SKM-1 treated with dmso at 0.1 percent for 144 hours (cell line): ENCODE results near the gene MFSD11.
A peak's percentile ranks its signal among the peaks of the same experiment; 100 is the strongest.
"Not testable (repeated sequence)": the region's sequence is repeated elsewhere in the genome, so short reads cannot be mapped to it uniquely, and the experiment has no call there.

Source experiments
- DNase-seq: peaks from one replicate; lab custom pipeline; 2025; ENCODE audit not compliant: unreplicated experiment; lab: John Stamatoyannopoulos, UW

The MFSD11 gene

DNA sequence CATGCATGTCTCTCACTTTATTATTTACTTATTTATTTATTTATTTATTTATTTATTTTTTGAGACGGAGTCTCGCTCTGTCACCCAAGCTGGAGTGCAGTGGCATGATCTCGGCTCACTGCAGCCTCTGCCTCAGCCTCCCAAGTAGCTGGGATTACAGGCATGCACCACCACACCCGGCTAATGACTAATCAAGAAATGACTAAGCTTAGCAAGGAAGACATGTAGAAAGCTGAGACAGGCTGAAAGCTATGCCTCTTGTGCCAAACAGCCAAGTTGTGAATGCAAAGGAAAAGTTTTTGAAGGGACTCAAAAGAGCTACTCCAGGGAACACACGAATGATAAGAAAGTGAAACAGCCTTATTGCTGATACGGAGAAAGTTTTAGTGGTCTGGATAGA lies 7.9 kb downstream of the MFSD11 start:
- not testable (repeated sequence) for DNase-seq

DNA sequence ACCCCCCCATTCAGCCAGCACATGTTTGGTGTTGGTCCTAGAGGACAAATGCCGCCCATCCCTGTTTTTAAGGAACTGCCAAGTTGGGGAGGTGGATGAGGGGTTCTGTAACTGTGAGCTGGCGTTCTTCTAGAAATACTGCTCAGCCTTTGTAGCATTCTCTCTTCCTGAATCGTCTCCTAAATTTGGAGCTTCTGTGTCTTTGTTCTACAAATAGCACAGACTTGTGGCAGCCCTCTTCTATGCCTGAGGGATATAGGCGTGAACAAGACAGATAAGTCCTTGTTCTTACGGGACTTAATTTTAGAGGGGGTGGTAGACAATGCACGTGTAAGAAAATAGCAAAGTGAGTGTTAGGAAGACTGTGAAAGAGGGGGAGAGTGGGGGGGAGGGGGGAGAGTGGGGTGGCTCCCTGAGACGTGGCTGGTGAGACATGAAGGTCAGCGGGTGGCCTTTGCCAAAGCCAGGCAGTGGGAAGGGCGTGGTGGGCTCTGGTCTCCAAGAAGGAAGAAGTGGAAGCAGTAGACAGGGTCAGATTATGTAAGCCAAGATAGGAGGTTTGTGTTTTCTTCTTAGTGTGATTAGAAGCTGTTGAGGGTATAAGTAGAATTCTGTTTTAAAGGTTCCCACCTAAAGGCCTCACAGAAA lies 9.9 kb downstream of the MFSD11 start:
- no peak for DNase-seq

DNA sequence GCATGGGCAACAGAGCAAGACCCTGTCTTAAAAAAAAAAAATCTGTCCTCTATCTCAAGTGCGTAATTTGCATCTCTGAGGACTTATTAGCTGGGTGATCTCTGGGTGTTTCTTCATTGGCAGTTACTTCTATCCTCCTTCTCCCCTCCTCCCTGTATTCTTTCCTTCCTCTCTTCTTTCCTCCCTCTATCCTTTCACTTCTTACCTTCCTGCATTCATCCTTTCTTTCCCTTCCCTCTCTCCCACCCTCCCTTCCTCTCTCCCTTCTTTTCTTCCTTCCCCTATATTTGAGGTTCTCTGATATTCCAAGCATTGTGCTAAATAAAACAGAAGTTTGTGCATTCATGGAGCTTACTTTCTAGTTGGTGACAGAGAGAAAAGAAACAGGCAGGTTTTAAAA lies 10.7 kb downstream of the MFSD11 start:
- DNase-seq, result no peak

DNA sequence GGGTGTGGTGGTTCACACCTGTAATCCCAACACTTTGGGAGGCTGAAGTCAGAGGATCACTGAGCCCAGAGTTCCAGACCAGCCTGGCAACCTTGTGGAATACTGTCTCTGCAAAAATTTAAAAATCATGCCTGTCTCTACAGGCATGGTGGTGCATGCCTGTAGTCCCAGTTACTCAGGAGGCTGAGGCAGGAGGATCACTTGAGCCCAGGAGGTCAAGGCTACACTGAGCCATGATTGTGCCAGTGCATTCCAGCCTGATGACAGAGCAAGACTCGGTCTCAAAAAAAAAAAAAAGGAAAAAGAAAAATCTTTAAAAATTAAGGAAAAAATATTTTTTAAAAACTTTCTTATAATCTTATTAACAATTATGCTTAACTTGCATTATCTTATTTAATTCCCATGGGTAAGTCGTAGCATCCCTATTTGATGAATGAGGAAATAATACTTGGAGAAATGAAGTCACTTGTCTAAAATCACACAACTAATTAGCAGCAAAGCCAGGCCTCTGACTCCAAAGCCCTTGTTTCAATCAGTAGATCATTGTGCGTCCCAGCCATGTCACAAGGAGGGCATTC lies 13.6 kb downstream of the MFSD11 start:
- DNase-seq, result no peak

DNA sequence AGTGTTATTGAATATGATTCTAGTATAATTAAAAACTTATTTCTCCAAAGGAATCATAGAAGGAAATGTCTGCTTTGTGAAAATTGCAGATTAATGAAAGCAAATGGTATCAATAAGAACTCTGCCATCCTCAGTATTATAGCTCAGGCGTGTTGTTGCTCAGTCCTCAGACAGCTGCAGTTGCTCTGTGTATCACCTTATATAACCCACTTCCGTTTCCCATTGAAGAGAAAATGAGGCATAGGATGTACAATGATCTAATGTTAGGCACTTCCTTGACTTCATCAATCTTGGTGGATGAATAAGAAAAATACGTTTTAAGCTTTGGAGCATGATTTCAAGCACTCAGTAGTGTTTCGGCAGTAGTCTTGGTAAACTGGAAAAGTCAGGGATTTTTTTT lies 14.1 kb downstream of the MFSD11 start:
- DNase-seq, result no peak

DNA sequence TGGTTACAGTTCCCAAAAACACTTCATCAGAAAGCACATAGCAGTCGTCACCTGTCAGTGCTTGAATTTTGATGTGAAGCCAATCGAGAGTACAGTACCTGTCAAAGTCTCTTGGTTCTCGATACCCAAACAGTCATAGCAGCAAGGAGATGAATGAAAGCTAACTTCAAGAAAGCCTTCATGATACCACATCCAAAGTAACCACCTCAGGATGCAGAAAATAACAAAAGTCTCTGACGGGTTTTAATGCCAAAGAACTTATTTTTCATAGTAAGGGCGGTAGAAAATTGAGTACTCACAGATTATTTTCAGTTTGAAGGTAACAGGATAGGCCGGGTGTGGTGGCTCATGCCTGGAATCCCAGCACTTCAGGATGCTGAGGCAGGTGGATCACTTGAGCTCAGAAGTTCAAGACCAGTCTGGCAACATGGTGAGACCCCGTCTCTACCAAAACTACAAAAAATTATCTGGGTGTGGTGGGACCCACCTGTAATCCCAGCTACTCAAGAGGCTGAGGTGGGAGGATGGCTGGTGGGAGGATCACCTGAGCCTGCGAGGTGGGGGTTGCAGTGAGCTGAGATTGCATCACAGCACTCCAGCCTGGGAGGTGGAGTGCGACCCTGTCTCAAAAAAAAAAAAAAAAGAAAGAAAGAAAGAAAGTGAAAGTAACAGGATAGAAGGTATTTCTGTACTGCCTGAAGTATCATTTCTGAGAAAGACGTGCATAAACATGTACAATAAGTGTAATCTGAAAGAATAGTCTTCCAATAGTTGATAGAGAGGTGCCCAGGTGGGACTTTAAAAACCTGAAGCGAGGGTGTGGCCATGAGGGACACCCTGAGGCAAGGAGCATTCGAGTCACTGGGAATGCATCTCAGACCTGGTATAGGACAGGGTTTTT lies 15.4 kb downstream of the MFSD11 start:
- no peak for DNase-seq

DNA sequence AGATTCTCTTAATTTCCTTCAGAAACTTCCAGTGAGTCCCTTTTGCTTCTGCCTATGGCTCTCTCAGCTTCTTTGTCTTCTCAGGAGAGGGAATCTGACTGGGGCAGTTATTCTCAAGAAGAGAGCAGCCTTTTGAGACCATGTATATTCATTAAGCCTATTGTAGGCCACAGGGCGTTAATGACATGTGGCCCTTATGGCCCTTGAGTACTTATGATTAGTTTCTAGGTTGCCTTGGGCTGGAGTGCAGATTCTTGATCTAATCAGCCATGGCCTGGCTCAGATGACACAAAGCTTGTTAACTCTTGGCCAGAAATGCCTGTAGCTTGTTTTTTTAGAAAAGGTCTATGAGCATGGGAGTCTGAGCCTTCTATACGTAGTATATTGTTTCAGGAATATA lies 17.4 kb downstream of the MFSD11 start:
- no peak for DNase-seq

DNA sequence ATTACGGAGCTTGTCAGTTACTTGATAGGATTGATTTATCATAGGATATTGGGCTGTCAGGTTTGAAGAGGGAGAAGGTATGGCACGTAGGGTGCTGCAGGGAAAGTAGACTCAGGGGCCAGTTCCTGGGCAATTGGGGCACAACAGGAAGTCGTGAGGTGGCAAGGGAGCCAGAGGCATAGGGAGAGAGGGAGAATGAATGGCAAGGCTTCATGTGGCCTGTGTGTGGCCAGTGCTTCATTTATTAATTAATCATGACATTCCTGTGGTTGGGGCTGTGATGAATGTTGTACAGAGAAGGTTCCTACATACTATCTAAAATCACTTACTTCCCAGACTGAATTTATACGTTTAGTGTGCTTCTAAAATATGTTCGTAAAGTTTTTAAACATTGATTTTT lies 19.3 kb downstream of the MFSD11 start:
- DNase-seq, result no peak

DNA sequence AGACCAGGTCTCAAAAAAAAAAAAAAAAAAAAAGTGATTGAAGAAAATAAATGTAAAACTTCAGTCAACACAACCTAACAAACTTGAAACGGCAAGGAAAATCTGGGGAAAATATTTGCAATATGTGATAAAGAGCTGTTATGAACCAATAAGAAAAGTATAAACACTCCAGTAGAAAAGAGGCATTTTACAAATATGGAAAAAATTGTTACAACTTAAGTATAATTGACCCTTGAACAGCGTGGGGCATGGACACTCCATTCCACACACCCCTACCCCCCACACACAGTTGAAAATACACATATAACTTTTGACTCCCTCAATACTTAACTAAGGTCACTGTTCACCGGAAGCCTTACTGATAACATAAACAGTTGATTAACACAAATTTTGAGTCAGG lies 20.7 kb downstream of the MFSD11 start:
- DNase-seq, result no peak

DNA sequence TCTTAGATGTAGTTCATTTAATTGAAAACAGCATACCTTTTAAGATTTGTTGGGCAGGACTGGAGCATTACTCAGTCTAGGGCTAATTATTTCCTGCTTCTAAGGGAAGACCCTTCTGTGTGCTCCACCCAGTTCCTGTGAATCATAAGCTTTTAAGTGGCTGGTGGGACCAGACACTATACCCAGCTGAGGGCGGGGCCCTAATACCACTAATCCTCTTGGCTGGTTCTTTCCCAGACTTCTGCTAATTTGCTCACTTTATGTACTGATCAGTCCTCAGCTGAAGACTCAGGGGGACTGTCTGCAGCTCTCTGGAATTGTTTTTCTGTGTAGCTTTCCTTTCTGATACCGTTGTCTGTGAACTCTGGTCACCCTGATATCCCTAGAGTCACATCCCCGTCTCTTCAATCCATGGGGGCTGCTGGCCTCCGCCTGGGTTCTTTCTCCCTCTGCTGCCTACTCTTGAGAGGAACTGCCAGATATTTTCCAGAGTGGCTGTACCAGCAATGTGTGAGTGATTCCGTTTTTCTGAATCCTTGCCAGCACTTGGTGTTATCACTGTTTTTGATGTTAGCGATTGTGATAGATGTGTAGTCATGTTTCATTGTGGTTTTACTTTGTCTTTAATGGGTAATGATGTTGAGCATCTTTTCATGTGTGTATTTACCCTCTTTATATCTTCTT lies 35.1 kb downstream of the MFSD11 start:
- no peak for DNase-seq

DNA sequence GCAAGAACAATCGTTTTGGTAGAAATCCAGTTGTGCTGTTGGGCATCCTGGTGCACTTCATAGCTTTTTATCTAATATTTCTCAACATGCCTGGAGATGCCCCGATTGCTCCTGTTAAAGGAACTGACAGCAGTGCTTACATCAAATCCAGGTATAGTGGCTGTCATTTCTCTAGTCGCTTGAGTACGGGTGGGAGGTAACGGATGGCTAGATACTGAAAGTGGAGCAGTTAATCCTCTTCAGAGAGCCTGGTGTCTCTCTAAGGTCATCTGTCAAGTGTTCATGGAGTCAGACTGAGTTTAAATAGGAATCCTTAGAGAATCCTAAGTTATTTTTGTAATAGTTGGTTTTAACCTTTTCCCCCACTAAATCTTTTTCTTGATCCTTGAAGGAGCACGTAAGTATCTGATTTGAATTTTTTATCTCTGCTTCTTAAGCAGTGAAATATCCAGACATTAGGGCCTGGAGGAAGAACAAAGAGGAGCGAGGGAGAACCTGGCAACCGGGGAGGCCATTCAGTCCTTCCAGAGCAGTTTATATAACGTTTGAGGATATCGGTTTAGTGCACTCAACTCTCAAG lies 37.2 kb downstream of the MFSD11 start:
- no peak for DNase-seq

DNA sequence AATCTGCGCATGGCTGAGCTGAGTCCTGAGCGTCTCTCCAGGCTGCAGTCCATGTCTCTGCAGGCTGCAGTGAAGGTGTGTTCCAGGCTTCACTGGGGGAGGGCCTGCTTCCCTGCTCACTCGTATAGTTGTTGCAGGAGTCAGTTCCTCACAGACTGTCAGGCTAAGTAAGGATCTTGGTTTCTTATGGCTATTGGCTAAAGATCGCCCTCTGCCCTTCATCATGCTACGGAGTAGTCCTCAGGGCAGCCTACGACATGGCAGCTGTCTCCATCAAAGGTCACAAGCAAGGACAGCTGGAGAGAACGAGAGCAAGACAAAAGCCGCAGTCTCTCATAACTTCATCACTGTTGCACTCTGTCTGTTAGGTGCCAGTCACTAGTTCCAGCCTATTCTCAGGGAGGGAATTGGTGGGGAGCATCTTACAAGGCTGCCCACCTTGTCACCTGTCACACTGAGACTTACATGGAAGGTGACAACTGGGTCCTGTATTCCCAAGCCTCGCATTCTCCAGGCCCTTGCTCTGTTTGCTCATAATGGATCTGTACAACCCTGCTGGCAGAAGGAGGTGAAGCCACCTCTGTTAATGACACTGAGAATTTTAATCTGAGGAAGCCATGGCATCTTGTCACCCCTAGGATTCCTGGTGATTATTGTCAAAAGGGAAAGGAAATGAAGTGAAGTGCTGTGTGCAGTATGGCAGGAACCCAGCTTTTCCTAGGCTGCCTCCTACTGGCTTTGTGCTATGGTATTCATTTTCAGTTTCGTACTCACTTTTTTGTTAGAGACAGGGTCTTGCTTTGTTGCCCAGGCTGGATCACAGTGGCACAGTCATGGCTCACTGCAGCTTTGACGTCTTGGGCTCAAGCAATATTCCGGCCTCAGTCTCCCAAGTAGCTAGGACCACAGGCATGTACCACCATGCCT lies 43.4 kb downstream of the MFSD11 start:
- no peak for DNase-seq

DNA sequence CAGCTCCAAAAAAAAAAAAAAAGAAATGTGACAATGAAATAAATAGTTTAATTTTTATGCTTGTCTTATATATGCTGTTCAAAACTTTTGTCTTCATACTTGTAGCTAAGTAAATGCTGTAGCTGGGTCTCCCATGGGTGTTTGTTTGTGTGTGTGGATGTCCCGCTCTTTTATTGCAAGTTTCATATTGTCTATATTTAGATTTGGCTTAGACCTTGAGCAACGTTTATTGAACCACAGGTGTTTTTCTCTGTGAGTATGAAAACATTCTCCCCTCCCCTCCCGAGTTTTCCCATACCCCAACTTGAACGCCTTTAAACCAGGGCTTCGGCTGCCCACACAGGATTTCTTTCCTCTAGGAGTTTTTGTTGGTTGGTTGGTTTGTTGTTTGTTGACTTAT lies 45.2 kb downstream of the MFSD11 start:
- no peak for DNase-seq

DNA sequence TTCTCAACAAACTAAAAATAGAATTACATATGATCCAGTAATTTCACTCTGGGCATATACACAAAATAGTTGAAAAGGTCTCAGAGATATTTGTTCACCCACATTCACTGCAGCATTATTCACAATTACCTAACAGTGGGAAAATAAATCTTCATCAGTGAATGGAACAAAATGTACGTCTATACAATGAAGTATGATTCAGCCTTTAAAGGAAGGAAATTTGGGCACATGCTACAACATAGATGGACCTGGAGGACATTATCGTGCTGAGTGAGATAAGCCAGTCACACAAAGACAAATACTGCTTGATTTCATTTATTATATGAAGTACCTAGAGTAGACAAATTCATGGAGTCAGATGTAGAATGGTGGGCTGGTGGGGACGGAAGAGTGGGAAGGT lies 47.0 kb downstream of the MFSD11 start:
- DNase-seq, result no peak

DNA sequence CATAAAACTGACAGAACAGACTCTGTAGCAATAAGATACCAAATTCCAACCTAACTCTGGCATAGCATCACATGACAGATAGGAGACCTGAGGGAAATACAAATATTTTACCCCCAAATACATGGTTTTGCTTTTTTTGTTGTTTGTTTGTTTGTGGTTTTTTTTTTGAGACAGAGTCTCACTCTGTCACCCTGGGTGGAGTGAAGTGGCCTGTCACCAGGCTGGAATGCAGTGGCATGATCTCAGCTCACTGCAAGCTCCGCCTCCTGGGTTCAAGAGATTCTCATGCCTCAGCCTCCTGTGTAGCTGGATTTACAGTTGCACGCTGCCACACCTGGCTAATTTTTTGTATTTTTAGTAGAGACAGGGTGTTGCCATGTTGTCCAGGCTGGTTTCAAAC lies 49.9 kb downstream of the MFSD11 start:
- DNase-seq, result not testable (repeated sequence)

DNA sequence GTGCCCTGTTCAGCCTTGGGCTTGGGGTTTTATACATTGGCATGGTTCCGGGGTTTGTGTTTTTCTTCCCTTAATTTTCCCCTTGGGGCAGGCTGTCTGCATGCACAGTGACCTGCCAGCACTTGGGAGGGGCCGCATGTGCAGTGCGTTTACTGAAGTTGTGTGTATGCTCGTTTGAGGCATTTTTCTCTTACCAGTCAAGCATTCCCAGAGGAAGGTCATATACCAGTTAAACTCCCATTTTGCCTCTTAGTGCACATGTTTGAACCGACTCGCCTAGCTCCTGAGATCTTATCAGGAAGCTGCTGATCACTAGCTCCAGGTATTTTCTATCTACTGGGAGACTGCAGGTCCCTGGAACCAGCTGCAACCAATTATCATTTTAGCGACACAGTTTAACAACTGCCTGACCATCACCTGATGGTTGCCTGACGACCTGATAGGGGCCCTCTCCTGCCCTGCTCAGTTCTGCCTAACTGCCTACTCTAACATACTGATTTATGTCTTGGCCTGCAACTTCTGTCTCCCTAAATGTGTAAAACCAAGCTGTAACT lies 51.4 kb downstream of the MFSD11 start:
- no peak for DNase-seq

DNA sequence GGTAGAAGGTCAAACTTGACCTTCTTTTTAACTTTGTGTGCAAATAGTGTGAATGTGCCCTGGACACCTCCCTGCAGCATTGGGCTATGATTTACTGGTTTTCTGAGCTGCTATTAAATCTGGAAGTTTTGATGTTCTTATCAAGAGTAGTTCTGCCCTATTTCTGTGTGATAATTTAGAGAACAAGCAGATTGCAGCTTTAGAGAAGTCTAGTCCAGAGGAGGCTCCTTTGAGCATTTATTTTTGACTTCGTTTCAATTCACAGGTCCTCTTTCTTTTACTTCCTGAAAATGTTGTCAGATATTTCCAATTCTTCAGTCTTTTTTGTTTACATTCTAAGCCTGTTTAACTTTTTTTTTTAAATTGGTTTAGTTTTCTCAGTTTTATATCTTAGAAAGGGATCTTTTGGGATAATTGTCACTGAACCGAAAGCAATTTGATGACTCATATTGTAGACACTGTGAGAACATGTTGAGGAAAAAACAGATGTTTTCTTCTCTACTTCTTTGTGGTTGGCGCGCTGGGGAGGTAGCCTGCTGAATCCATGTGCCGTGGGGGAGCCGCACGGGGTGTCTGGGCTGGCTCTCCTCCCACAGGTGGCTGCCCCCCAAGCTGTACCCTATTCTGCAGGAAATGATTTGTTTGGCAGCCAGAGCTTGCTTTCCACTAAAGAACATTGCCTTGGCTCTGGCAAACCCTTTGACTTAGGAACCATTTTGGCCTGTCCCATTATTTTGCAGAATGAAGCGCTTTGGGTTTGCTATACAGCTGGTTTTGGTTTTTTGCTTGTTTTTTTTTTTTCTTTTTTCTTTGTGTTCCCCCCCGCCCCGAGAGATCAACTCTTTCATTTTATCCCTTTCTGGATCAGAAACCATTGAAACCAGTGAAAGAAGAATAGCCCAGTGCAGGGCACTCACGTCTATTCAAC lies 53.4 kb downstream of the MFSD11 start:
- peak; percentile 31 for DNase-seq

DNA sequence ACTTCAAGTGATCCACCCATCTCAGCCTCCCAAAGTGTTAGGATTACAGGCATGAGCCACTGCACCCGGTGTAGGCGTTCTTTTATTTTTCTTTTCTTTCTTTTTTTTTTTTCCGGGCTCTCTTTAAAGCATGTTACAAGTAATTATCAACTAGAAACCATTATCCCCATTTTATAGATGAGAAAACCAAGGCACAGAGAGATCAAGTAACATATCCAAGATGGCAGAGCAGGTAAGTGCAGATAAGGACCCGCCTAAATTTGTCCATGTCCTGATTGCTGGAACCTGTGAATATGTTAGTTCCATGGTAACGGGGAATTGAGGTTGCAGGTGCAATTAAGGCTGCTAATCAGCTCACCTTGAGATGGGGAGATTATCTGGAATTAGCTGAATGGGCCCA lies 54.4 kb downstream of the MFSD11 start:
- DNase-seq, result no peak

DNA sequence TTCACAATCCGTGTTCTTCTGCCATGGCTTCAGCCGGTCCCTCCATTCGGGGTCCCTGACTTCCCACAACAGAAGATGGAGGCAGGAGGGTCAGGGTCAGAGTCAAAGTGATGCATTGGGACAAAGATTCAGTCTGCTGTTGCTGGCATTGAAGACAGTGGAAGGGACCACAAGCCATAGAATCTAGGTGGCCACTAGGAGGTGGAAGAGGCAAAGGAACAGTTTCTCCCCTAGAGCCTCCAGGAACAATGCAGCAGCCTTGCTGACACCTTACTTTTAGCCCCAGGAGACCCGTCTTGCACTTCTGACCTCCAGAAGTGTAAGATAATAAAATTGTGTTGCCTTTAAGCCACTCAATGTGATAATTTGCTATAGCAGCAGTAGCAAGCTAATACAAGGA lies 55.9 kb downstream of the MFSD11 start:
- DNase-seq, result peak; percentile 19
